IMR-90 (cell line): ENCODE results near the gene SIRT7. TPM values are rescaled to one million over a fixed set of nuclear protein-coding genes. Genes with fewer than 3 reads are reported as not detected.

Experiments
- ATAC-seq: fragments of 200-7000 bp; cut with Tn5 transposase; 2 replicates; pipeline ENCODE4 v1.9.1; 2020; ENCODE audit warnings: low read depth, mild to moderate bottlenecking, moderate library complexity
- BruUV-seq: library from RNA; stranded (reverse); fragments of 400-500 nt; replicated peaks from 2 replicates; lab custom pipeline; 2021; lab: Mats Ljungman, UMichigan
- CTCF ChIA-PET: fragments of 300-600 bp; formaldehyde crosslinking; extraction: SDS; loops from one replicate; lab custom pipeline; 2021; ENCODE audit warnings: antibody characterized with exemption; lab: Yijun Ruan, JAX
- POLR2A ChIA-PET: fragments of 300-600 bp; sonication (Branson Sonifier 250); formaldehyde crosslinking; loops from one replicate; lab custom pipeline; 2022; ENCODE audit warnings: antibody characterized with exemption; ENCODE audit not compliant: unreplicated experiment; lab: Charles Lee
- DNase-seq: peaks from one replicate; pipeline ENCODE4 v3.0.0; 2013
- H2AFZ ChIP-seq: replicated peaks from 2 replicates; pipeline ENCODE3; 2013; ENCODE audit warnings: low read length, mild to moderate bottlenecking; ENCODE audit not compliant: poor library complexity
- H2AK5ac ChIP-seq: 2 replicates; pipeline ENCODE4 v1.6.1; 2013; ENCODE audit warnings: low read depth, low read length, inconsistent platforms
- H2AK9ac ChIP-seq: replicated peaks from 2 replicates; pipeline ENCODE3; 2013; ENCODE audit warnings: mild to moderate bottlenecking, low read depth, low read length, moderate library complexity; ENCODE audit not compliant: poor library complexity
- H2BK120ac ChIP-seq: 2 replicates; pipeline ENCODE4 v1.6.1; 2013; ENCODE audit warnings: low read depth, low read length, inconsistent platforms
- H2BK15ac ChIP-seq: 3 replicates; pipeline ENCODE4 v1.6.1; 2013; ENCODE audit warnings: low read depth, low read length, inconsistent platforms
- H2BK20ac ChIP-seq: 2 replicates; pipeline ENCODE4 v1.6.1; 2013; ENCODE audit warnings: low read depth, mild to moderate bottlenecking, inconsistent platforms, low read length, moderate library complexity
- H2BK5ac ChIP-seq: 2 replicates; pipeline ENCODE4 v1.6.1; 2013; ENCODE audit warnings: mild to moderate bottlenecking, low read depth, low read length, inconsistent platforms; ENCODE audit not compliant: poor library complexity, severe bottlenecking
- H3K14ac ChIP-seq: replicated peaks from 2 replicates; pipeline ENCODE4 v1.6.1; 2013; ENCODE audit warnings: low read depth, low read length, inconsistent platforms
- H3K18ac ChIP-seq: 2 replicates; pipeline ENCODE4 v1.6.1; 2013; ENCODE audit warnings: low read depth, low read length, control low read depth
- H3K23ac ChIP-seq: 2 replicates; pipeline ENCODE4 v1.6.1; 2013; ENCODE audit warnings: low read depth, low read length, inconsistent platforms
- H3K27ac ChIP-seq: 2 replicates; pipeline ENCODE4 v1.5.1; 2013; ENCODE audit warnings: mild to moderate bottlenecking, control low read depth, low read length; ENCODE audit not compliant: insufficient read depth
- H3K27me3 ChIP-seq: 2 replicates; pipeline ENCODE4 v1.6.1; 2013; ENCODE audit warnings: low read length; ENCODE audit not compliant: control insufficient read depth, insufficient read depth
- H3K36me3 ChIP-seq: 2 replicates; pipeline ENCODE4 v1.6.1; 2013; ENCODE audit warnings: low read length, mixed read lengths; ENCODE audit not compliant: control insufficient read depth, insufficient read depth
- H3K4ac ChIP-seq: 2 replicates; pipeline ENCODE4 v1.6.1; 2013; ENCODE audit warnings: low read depth, low read length, inconsistent platforms
- H3K4me1 ChIP-seq: 2 replicates; pipeline ENCODE4 v1.6.1; 2013; ENCODE audit warnings: low read length, mixed read lengths; ENCODE audit not compliant: control insufficient read depth, insufficient read depth
- H3K4me2 ChIP-seq: 2 replicates; pipeline ENCODE4 v1.6.1; 2013; ENCODE audit warnings: low read depth, mild to moderate bottlenecking, control low read depth, low read length, moderate library complexity
- H3K4me3 ChIP-seq: 2 replicates; pipeline ENCODE4 v1.5.1; 2013; ENCODE audit warnings: low read depth, mild to moderate bottlenecking, control low read depth, low read length, moderate library complexity; ENCODE audit not compliant: insufficient read depth
- H3K56ac ChIP-seq: 2 replicates; pipeline ENCODE4 v1.6.1; 2013; ENCODE audit warnings: low read length, inconsistent platforms; ENCODE audit not compliant: insufficient read depth; ENCODE audit errors: extremely low read depth
- H3K79me1 ChIP-seq, 2 experiments: 2 replicates each; pipeline ENCODE4 v1.6.1; 2013; ENCODE audit warnings: low read length in 2 of 2, inconsistent platforms in 1 of 2, low read depth in 1 of 2
- H3K9ac ChIP-seq: 2 replicates; pipeline ENCODE4 v1.6.1; 2013; ENCODE audit warnings: low read depth, low read length, control low read depth
- H3K9me1 ChIP-seq: 2 replicates; pipeline ENCODE4 v1.6.1; 2013; ENCODE audit warnings: low read length, inconsistent platforms; ENCODE audit not compliant: insufficient read depth
- H3K9me3 ChIP-seq: 2 replicates; pipeline ENCODE4 v1.6.1; 2013; ENCODE audit warnings: low read length; ENCODE audit not compliant: control insufficient read depth, insufficient read depth
- H4K20me1 ChIP-seq: 2 replicates; pipeline ENCODE4 v1.6.1; 2013; ENCODE audit warnings: low read length, inconsistent platforms; ENCODE audit not compliant: insufficient read depth
- H4K5ac ChIP-seq: 2 replicates; pipeline ENCODE4 v1.6.1; 2013; ENCODE audit warnings: mild to moderate bottlenecking, low read depth, low read length, control low read depth
- H4K8ac ChIP-seq, 2 experiments: 2 replicates each; pipeline ENCODE4 v1.6.1; 2013; ENCODE audit warnings: low read depth in 2 of 2, low read length in 2 of 2, control low read depth in 1 of 2, inconsistent platforms in 1 of 2
- H4K91ac ChIP-seq: 2 replicates; pipeline ENCODE4 v1.6.1; 2013; ENCODE audit warnings: low read depth, low read length, inconsistent platforms; ENCODE audit not compliant: insufficient read depth
- MAZ ChIP-seq: IDR thresholded peaks from 2 replicates; pipeline ENCODE4 v1.6.1; 2012; ENCODE audit warnings: low read depth, mild to moderate bottlenecking, low read length, improper control_type of control experiment, moderate library complexity, borderline replicate concordance
- RAD21 ChIP-seq: IDR thresholded peaks from 2 replicates; pipeline ENCODE4 v1.6.1; 2012; ENCODE audit warnings: low read length, improper control_type of control experiment
- WGBS, 2 experiments: methylation state at CpG; one replicate each; pipeline versions ENCODE4 v1.1.5 to v1.1.7; 2013; ENCODE audit warnings: missing lambda C conversion rate in 2 of 2; ENCODE audit not compliant: insufficient read length in 1 of 2; ENCODE audit errors: extremely low coverage in 2 of 2; 5-methylcytosine and 5-hydroxymethylcytosine counted together
- dilution Hi-C: fragments of 300-500 bp; cut with HindIII; formaldehyde crosslinking; loops from one replicate; pipeline ENCODE4 v1.14.3; 2018; ENCODE audit warnings: low sequenced_read_pairs; ENCODE audit not compliant: unreplicated experiment
- in situ Hi-C: fragments of 300-500 bp; cut with MboI; formaldehyde crosslinking; loops from 3 replicates; pipeline ENCODE4 v1.14.3; 2019; ENCODE audit warnings: low sequenced_read_pairs, inconsistent platforms, mixed read lengths
- intact Hi-C: fragments of 100-400 bp; cut with micrococcal nuclease; formaldehyde crosslinking; loops from 2 replicates; pipeline ENCODE4 v1.10.0; 2022
- polyA plus RNA-seq, 3 experiments: library from polyadenylated mRNA; depleted of rRNA; stranded (reverse); fragments of >200 nt; gene quantifications; 2 replicates each; pipeline ENCODE4 v1.2.3, GENCODE V29; 2012; ENCODE audit warnings: low replicate concordance in 1 of 3
- total RNA-seq: library from RNA; depleted of rRNA; stranded (reverse); fragments of >200 nt; gene quantifications from 2 replicates; pipeline ENCODE4 v1.2.3, GENCODE V29; 2012
- TF ChIP-seq, protein P1 (sequence below): fragments of 150-350 bp; IDR thresholded peaks from 2 replicates; pipeline ENCODE4 v1.6.1; 2017; ENCODE audit warnings: mild to moderate bottlenecking, antibody characterized with exemption, low read length, low read depth
- TF ChIP-seq, protein P2 (sequence below): fragments of 150-350 bp; IDR thresholded peaks from 2 replicates; pipeline ENCODE4 v1.6.1; 2016; ENCODE audit warnings: low read depth, mild to moderate bottlenecking, low read length, moderate library complexity, borderline replicate concordance

SIRT7 gene
- total and polyA plus RNA-seq, 2 of the 4 experiments (the other 2 are of a cell fraction): 14.5 to 19.8 TPM

DNA sequence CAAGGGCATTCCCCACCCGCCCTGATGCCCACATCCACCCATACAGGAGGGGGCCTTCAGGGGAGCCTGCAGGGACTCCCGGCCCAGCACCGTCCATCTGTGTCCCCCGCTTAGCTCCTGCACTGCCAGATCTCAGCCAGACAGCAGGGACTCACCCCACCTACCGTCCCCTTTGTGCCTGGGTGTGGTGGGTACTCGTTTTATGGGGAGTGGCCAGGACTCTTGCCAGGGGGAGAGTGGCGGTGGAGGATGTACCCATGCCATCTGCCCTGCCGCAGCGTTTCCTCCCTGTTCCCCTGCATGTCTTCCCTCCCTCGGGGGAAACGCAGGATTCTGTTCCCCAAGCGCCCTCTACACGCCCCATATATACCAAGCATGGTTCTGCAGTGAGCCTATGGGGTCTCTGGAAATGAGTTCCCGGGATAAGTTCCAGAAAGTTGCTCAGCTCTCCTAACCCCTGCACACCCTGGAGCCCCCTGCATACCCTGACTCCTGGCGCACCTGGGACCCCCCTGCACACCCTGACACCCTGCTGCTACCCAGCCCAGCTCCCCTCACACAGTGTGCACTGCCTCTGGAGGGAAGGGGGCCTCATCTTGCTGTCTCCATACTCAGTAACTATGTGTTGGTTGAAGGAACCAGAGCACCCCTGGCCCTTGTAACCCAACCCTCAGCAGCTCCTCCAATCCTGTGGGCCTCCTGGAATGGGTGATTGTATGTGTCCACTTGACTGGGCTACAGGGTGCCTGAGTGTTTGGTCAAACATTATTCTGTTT, 13.8 kb upstream of the SIRT7 start:
- H2BK5ac ChIP-seq: no peak overlapping the region
- peaks cover 17 to 46% of the 10 kb centered on the region in 2 experiments for H3K79me1 ChIP-seq
- peaks cover 27% of the 10 kb centered on the region; the same call in 1 of the 2 replicates for H3K36me3 ChIP-seq
- H4K91ac ChIP-seq: no peak overlapping the region
- no peak overlapping the region for H2AFZ ChIP-seq
- H3K9me1 ChIP-seq: peaks cover 8% of the 10 kb centered on the region
- no peaks in the 10 kb centered on the region for H3K9me3 ChIP-seq
- H3K4me2 ChIP-seq: no peak overlapping the region
- H3K27ac ChIP-seq: no peak overlapping the region
- ChIA-PET POLR2A (no interaction called here), CTCF (no interaction called here)
- no peak for ATAC-seq
- no peak overlapping the region for H2BK20ac ChIP-seq
- intact Hi-C loops (no loop called here), in situ Hi-C loops (no loop called here), dilution Hi-C loops (no loop called here)
- H3K4me1 ChIP-seq: peaks cover 10% of the 10 kb centered on the region
- no peak overlapping the region for H4K5ac ChIP-seq
- H2AK9ac ChIP-seq: peak overlapping the region; percentile 52
- no peak overlapping the region for H2BK15ac ChIP-seq
- no peak overlapping the region; the same call in 1 of the 2 replicates for H2AK5ac ChIP-seq
- H3K23ac ChIP-seq: no peak overlapping the region
- no peak overlapping the region for H3K56ac ChIP-seq
- H2BK120ac ChIP-seq: no peak overlapping the region
- H3K4ac ChIP-seq: no peak overlapping the region
- no TSS peak for BruUV-seq
- H4K8ac ChIP-seq: no peak overlapping the region
- WGBS, 2 experiments: no CpG with 5 or more reads among the region's 15 CpGs
- H3K18ac ChIP-seq: no peak overlapping the region
- no peak for DNase-seq
- H3K9ac ChIP-seq: no peak overlapping the region
- peaks cover 12% of the 10 kb centered on the region for H4K20me1 ChIP-seq
- no peak overlapping the region; the same call in 1 of the 2 replicates for H3K14ac ChIP-seq
- H3K27me3 ChIP-seq: no peaks in the 10 kb centered on the region
- H3K4me3 ChIP-seq: no peak overlapping the region
- no peak for TF ChIP-seq RAD21
- TF ChIP-seq, protein P1, sequence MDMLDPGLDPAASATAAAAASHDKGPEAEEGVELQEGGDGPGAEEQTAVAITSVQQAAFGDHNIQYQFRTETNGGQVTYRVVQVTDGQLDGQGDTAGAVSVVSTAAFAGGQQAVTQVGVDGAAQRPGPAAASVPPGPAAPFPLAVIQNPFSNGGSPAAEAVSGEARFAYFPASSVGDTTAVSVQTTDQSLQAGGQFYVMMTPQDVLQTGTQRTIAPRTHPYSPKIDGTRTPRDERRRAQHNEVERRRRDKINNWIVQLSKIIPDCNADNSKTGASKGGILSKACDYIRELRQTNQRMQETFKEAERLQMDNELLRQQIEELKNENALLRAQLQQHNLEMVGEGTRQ: no peak
- TF ChIP-seq, protein P2, sequence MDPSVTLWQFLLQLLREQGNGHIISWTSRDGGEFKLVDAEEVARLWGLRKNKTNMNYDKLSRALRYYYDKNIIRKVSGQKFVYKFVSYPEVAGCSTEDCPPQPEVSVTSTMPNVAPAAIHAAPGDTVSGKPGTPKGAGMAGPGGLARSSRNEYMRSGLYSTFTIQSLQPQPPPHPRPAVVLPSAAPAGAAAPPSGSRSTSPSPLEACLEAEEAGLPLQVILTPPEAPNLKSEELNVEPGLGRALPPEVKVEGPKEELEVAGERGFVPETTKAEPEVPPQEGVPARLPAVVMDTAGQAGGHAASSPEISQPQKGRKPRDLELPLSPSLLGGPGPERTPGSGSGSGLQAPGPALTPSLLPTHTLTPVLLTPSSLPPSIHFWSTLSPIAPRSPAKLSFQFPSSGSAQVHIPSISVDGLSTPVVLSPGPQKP: no peak
- no peak for TF ChIP-seq MAZ
